ENCODE measurements around the gene EXT2. TPM values are rescaled to one million over a fixed set of nuclear protein-coding genes. Genes with fewer than 3 reads are reported as not detected.

The EXT2 gene
- total RNA-seq, 3 donors from 2014 or later (not counting 1 experiment from before 2014, with no cell fraction given): 44.2 to 50.3 (median 45.8) TPM

- Mint-ChIP-seq H3K4me1 (peaks cover 0 to 6% of the 10 kb centered on the region in 2 donors), H3K4me3 (no peak overlapping the region), H3K9me3 (no peaks in the 10 kb centered on the region), H3K27ac (no peak overlapping the region), H3K27me3 (ENCODE audit: low read depth in 2 of 2) (no peaks in the 10 kb centered on the region), H3K36me3 (no peaks in the 10 kb centered on the region)
- intact Hi-C loops (cut with micrococcal nuclease): no loop called here
- no peak for DNase-seq
- 95% methylated on average over 13 of the region's 13 CpGs for WGBS (ENCODE audit: insufficient coverage)
- Histone ChIP-seq H3K27me3 (ENCODE audit: control insufficient read depth, insufficient read depth, low read length) (no peaks in the 10 kb centered on the region), H3K36me3 (ENCODE audit: control insufficient read depth, insufficient read depth, low read length) (peaks cover 11% of the 10 kb centered on the region), H3K4me1 (ENCODE audit: control insufficient read depth, insufficient read depth, low read length) (no peaks in the 10 kb centered on the region), H3K27ac (ENCODE audit: low read length) (no peak overlapping the region), H3K4me3 (ENCODE audit: low read length) (no peak overlapping the region), H3K9me3 (ENCODE audit: control insufficient read depth, insufficient read depth, low read length) (no peaks in the 10 kb centered on the region)
- no peak for ATAC-seq
- no peak for TF ChIP-seq CTCF (IDR thresholded peaks at IDR 0.05)
These were observed 44.3 kb downstream of the EXT2 start for GRCh38 chr11:44139565-44140330.

GRCh38 chr11:44140372-44140771 lies 44.9 kb downstream of the EXT2 start:
- H3K36me3 ChIP-seq (ENCODE audit: control insufficient read depth, insufficient read depth, low read length): peaks cover 14% of the 10 kb centered on the region
- Mint-ChIP-seq H3K27me3 (ENCODE audit: low read depth in 2 of 2) (no peaks in the 10 kb centered on the region), H3K4me3 (no peak overlapping the region), H3K4me1 (peaks cover 0 to 6% of the 10 kb centered on the region in 2 donors), H3K36me3 (no peaks in the 10 kb centered on the region), H3K9me3 (no peaks in the 10 kb centered on the region), H3K27ac (no peak overlapping the region)
- intact Hi-C loops (cut with micrococcal nuclease): no loop called here
- 80% methylated on average over 1 of the region's 1 CpG for WGBS (ENCODE audit: insufficient coverage)
- no peak for DNase-seq
- no peak for TF ChIP-seq CTCF (IDR thresholded peaks at IDR 0.05)
- H3K27ac ChIP-seq (ENCODE audit: low read length): no peak overlapping the region
- H3K27me3 ChIP-seq (ENCODE audit: control insufficient read depth, insufficient read depth, low read length): no peaks in the 10 kb centered on the region
- H3K9me3 ChIP-seq (ENCODE audit: control insufficient read depth, insufficient read depth, low read length): no peaks in the 10 kb centered on the region
- H3K4me1 ChIP-seq (ENCODE audit: control insufficient read depth, insufficient read depth, low read length): no peaks in the 10 kb centered on the region
- no peak overlapping the region for H3K4me3 ChIP-seq (ENCODE audit: low read length)
- ATAC-seq: no peak

DNA sequence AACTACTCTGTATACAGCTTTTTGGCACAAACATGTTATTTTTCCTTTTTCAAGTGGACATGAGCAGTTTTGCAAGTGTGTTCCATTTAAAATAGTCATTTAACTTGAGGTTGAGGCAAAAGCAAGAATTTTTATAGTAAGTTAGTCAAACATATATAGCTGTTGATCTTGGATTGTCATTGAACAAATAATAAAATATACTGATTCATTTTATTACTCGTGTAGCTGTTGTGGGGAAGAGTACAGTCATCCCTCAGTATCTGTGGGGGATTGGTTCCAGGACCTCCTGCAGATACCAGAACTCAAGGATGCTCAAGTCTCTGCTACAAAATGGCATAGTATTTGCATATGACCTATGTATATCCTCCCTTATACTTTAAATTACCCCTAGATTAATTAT lies 45.3 kb downstream of the EXT2 start:
- Histone ChIP-seq H3K4me1 (ENCODE audit: control insufficient read depth, insufficient read depth, low read length) (no peaks in the 10 kb centered on the region), H3K36me3 (ENCODE audit: control insufficient read depth, insufficient read depth, low read length) (peaks cover 14% of the 10 kb centered on the region), H3K27me3 (ENCODE audit: control insufficient read depth, insufficient read depth, low read length) (no peaks in the 10 kb centered on the region), H3K9me3 (ENCODE audit: control insufficient read depth, insufficient read depth, low read length) (no peaks in the 10 kb centered on the region), H3K4me3 (ENCODE audit: low read length) (no peak overlapping the region), H3K27ac (ENCODE audit: low read length) (no peak overlapping the region)
- intact Hi-C loops (cut with micrococcal nuclease): no loop called here
- ATAC-seq (no peak), DNase-seq (no peak)
- H3K27ac Mint-ChIP-seq: no peak overlapping the region
- H3K4me3 Mint-ChIP-seq: no peak overlapping the region
- TF ChIP-seq CTCF (IDR thresholded peaks at IDR 0.05): no peak
- H3K27me3 Mint-ChIP-seq (ENCODE audit: low read depth in 2 of 2): no peaks in the 10 kb centered on the region
- peaks cover 0 to 6% of the 10 kb centered on the region in 2 donors for H3K4me1 Mint-ChIP-seq
- no peaks in the 10 kb centered on the region for H3K36me3 Mint-ChIP-seq
- 60% methylated on average over 1 of the region's 1 CpG for WGBS (ENCODE audit: insufficient coverage)
- H3K9me3 Mint-ChIP-seq: no peaks in the 10 kb centered on the region

All from natural killer cell (primary cell).